Measurements from ENCODE around the gene GPATCH2L.

- TF ChIP-seq CTCF (IDR thresholded peaks at IDR 0.05) (no peak), POLR2A (IDR thresholded peaks at IDR 0.05) (no peak)
These were observed 33.8 kb upstream of the GPATCH2L start for GRCh38 chr14:76117789-76118484.

All from Peyer's patch (tissue), 4 donors.